Gastrocnemius medialis (tissue), 4 donors: ENCODE data around the gene AADACL4. TPM values are rescaled to one million over a fixed set of nuclear protein-coding genes. Genes with fewer than 3 reads are reported as not detected.

ENCODE experiments used
- ATAC-seq, 2 donors: fragments of 150-250 bp; one replicate each; pipeline ENCODE4 v1.9.1; 2016
- DNase-seq, 2 donors: peaks; one replicate each; pipeline ENCODE4 v3.0.0-alpha.2; 2019
- H3K27ac ChIP-seq, 4 donors: fragments of 200-600 bp; sonication (generic); 1 replicate in 1 of 4; 2 replicates in 3 of 4; pipeline ENCODE4 v1.5.1; 2016 to 2018; ENCODE audit warnings: mild to moderate bottlenecking in 2 of 4, moderate library complexity in 1 of 4
- H3K27me3 ChIP-seq, 3 donors: fragments of 200-600 bp; sonication (generic) in 2 of 3; 1 replicate in 1 of 3; 2 replicates in 2 of 3; pipeline versions ENCODE4 v1.5.1 to v1.6.0; 2016 to 2019; ENCODE audit warnings: mild to moderate bottlenecking in 1 of 3, moderate library complexity in 1 of 3
- H3K36me3 ChIP-seq, 2 donors: fragments of 200-600 bp; sonication (generic) in 1 of 2; one replicate each; pipeline ENCODE4 v1.5.1; 2017 to 2018
- H3K4me1 ChIP-seq, 2 donors: fragments of 200-600 bp; sonication (generic) in 1 of 2; one replicate each; pipeline ENCODE4 v1.5.1; 2016 to 2017; ENCODE audit warnings: mild to moderate bottlenecking in 2 of 2
- H3K4me3 ChIP-seq, 4 donors: fragments of 200-600 bp; sonication (generic) in 3 of 4; 1 replicate in 1 of 4; 2 replicates in 3 of 4; pipeline ENCODE4 v1.5.1; 2016 to 2019; ENCODE audit warnings: mild to moderate bottlenecking in 2 of 4
- H3K9me3 ChIP-seq, 3 donors: fragments of 200-600 bp; sonication (generic) in 2 of 3; 1 replicate in 1 of 3; 2 replicates in 2 of 3; pipeline ENCODE4 v1.5.1; 2016 to 2019
- POLR2A ChIP-seq, 2 donors: fragments of 450-650 bp; IDR thresholded peaks; one replicate each; pipeline ENCODE4 v1.6.1; 2017; ENCODE audit warnings: antibody characterized with exemption in 2 of 2, mild to moderate bottlenecking in 2 of 2, moderate library complexity in 2 of 2
- in situ Hi-C, 4 donors: fragments of 200-750 bp; cut with MboI; loops; one replicate each; pipeline versions ENCODE4 v1.15.0 to v1.8.0; 2017; ENCODE audit warnings: low sequenced_read_pairs in 4 of 4
- intact Hi-C: fragments of 100-400 bp; cut with DNase I; formaldehyde crosslinking; loops from one replicate; pipeline ENCODE4 v1.15.1; 2023; ENCODE audit warnings: low total_unique reads
- total RNA-seq, 4 donors: library from RNA; depleted of rRNA; stranded (reverse); fragments of >200 nt; gene quantifications; one replicate each; pipeline versions ENCODE4 v1.1.0 to v1.2.3, GENCODE V29; 2016
- TF ChIP-seq, protein P1 (sequence below), 5 experiments: fragments of 450-650 bp in 3 of 5; fragments of 200-600 bp in 2 of 5; sonication (generic) in 2 of 5; IDR thresholded peaks in 4 of 5; conservative IDR thresholded peaks in 1 of 5; 1 replicate in 4 of 5; 2 replicates in 1 of 5; pipeline ENCODE4 v1.5.1; 2016 to 2019; ENCODE audit warnings: antibody characterized with exemption in 5 of 5, mild to moderate bottlenecking in 3 of 5, moderate library complexity in 3 of 5

The AADACL4 gene
- total RNA-seq, 4 donors from 2014 or later = not detected

DNA sequence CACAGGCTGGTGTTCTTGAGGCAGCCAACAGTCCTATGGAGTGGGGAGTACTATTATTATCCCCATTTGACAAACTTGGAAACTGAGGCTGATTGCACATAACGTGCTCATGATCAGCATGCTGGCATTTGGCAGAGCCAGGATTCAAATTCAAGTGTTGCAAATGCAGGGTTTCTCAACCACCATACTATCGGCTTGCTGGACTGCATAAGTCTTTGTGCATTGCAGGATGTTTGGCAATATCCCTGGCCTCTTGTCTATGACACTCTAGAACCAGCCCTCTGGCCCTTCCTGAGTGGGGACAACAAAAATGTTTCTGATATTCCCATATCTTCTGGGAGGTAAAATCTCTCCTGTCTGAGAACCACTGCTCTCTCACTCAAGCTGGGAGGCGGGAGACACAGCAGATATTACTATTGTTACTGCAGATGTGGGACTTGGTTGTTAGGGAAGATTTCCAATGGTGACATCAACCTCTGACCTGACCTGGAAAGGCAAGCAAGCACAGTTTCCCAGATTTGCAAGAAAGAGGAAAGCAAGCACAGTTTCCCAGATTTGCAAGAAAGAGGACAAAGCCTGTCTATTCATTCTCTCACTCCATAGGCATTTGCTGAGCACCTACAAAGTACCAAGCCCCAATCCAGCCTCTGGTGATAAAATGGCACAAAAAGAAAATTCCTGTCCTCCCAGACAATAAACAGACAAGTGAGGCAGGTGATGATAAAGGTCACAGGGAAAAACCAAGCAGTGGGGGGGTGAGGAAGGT lies 71.0 kb downstream of the AADACL4 start:
- Histone ChIP-seq H3K27me3 (no peaks in the 10 kb centered on the region), H3K9me3 (no peaks in the 10 kb centered on the region), H3K27ac (no peak overlapping the region), H3K4me3 (no peak overlapping the region), H3K36me3 (no peaks in the 10 kb centered on the region), H3K4me1 (no peaks in the 10 kb centered on the region)
- ATAC-seq (no peak), DNase-seq (no peak)
- intact Hi-C loops (no loop called here), in situ Hi-C loops (no loop called here)
- no peak for TF ChIP-seq POLR2A (IDR thresholded peaks at IDR 0.05)
- TF ChIP-seq, protein P1, sequence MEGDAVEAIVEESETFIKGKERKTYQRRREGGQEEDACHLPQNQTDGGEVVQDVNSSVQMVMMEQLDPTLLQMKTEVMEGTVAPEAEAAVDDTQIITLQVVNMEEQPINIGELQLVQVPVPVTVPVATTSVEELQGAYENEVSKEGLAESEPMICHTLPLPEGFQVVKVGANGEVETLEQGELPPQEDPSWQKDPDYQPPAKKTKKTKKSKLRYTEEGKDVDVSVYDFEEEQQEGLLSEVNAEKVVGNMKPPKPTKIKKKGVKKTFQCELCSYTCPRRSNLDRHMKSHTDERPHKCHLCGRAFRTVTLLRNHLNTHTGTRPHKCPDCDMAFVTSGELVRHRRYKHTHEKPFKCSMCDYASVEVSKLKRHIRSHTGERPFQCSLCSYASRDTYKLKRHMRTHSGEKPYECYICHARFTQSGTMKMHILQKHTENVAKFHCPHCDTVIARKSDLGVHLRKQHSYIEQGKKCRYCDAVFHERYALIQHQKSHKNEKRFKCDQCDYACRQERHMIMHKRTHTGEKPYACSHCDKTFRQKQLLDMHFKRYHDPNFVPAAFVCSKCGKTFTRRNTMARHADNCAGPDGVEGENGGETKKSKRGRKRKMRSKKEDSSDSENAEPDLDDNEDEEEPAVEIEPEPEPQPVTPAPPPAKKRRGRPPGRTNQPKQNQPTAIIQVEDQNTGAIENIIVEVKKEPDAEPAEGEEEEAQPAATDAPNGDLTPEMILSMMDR (IDR thresholded peaks at IDR 0.05 in 4 of 5, conservative IDR thresholded peaks at IDR 0.05 in 1 of 5) = no peak

- ATAC-seq = no peak
- H3K27ac ChIP-seq = no peak within 1 kb of the TSS
- no peaks in the 10 kb centered on the region for H3K27me3 ChIP-seq
- no peaks in the 10 kb centered on the region for H3K4me1 ChIP-seq
- no peaks in the 10 kb centered on the region for H3K9me3 ChIP-seq
- no peak for DNase-seq
- no peak within 1 kb of the TSS for H3K4me3 ChIP-seq
- no peak for TF ChIP-seq POLR2A (IDR thresholded peaks at IDR 0.05)
- TF ChIP-seq, protein P1 (IDR thresholded peaks at IDR 0.05 in 4 of 5, conservative IDR thresholded peaks at IDR 0.05 in 1 of 5) = no peak
- H3K36me3 ChIP-seq = no peaks in the 10 kb centered on the region
- intact Hi-C loops = no loop called here
- in situ Hi-C loops = no loop called here
These were observed 72.1 kb downstream of the AADACL4 start, which contains the start of gene AADACL3 for GRCh38 chr1:12715896-12716437. TSS of gene AADACL3 (plus strand) at chr1:12716110. CDS start at chr1:12716177, 67 bp downstream.

Other genes starting within 250 kb of the AADACL4 start
- gene DHRS3, start 25.9 kb upstream of the AADACL4 start, total RNA-seq = 100 to 1,000 TPM in 1 of 4 donors, 10 to 100 TPM in 3; 28.5 to 108 (median 67.0) TPM
- not detected for gene AADACL3, start 72.0 kb downstream of the AADACL4 start, total RNA-seq
- not detected for gene CFAP107, start 102.1 kb downstream of the AADACL4 start, total RNA-seq
- not detected for gene PRAMEF12, start 129.7 kb downstream of the AADACL4 start, total RNA-seq
- gene PRAMEF1, start 147.3 kb downstream of the AADACL4 start, total RNA-seq = not detected
- gene PRAMEF11, start 187.3 kb downstream of the AADACL4 start, total RNA-seq = not detected
- not detected for gene HNRNPCL1, start 204.6 kb downstream of the AADACL4 start, total RNA-seq
- gene PRAMEF2, start 213.0 kb downstream of the AADACL4 start, total RNA-seq = not detected
- gene PRAMEF4, start 242.1 kb downstream of the AADACL4 start, total RNA-seq = not detected